GM21619 (cell line): ENCODE results near the gene ZNF878.
A peak's percentile ranks its signal among the peaks of the same experiment; 100 is the strongest.

ENCODE experiments used
- ATAC-seq: cut with Tn5 transposase; IDR thresholded peaks from one replicate; pipeline ENCODE4 v1.9.1; 2021; ENCODE audit not compliant: unreplicated experiment

ZNF878 gene

GRCh38 chr19:12035220-12036172 lies 17.3 kb downstream of the ZNF878 start, which contains the start of gene ZNF433:
Gene ZNF433 (minus strand): TSS chr19:12035679. CDS start chr19:12035539, 140 bp downstream.
- ATAC-seq = peak; percentile 91

GRCh38 chr19:12034620-12035019 lies 18.1 kb downstream of the ZNF878 start:
- no peak for ATAC-seq

GRCh38 chr19:12034198-12034597 lies 18.6 kb downstream of the ZNF878 start:
- no peak for ATAC-seq

- no peak for ATAC-seq
Measured at GRCh38 chr19:12015753-12016116, 37.0 kb downstream of the ZNF878 start.

GRCh38 chr19:12015015-12015752 lies 37.6 kb downstream of the ZNF878 start:
- no peak for ATAC-seq

GRCh38 chr19:12000152-12000981 lies 52.4 kb downstream of the ZNF878 start:
- peak; percentile 65 for ATAC-seq

- ATAC-seq = no peak
Measured at GRCh38 chr19:11995174-11995573, 57.6 kb downstream of the ZNF878 start.
